Measurements from ENCODE around the gene SLC35D2.
"Not testable (repeated sequence)": the region's sequence is repeated elsewhere in the genome, so short reads cannot be mapped to it uniquely, and the experiment has no call there.

SLC35D2 gene

DNA sequence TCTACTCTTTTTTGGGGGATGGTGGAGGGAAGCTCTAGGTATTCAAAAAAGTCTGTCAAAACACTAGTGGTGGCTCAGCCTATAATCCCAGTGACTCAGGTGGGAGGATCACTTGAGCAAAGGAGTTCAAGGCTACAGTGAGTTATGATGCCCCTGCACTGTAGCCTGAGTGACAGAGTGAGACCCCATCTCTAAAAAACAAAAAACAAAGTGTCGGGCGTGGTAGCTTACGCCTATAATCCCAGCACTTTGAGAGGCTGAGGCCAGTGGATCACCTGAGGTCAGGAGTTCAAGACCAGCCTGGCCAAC lies 15.8 kb upstream of the SLC35D2 start:
- DNase-seq, result no peak

GRCh38 chr9:96398582-96399324 lies 15.2 kb upstream of the SLC35D2 start:
- no peak for DNase-seq

- DNase-seq, result no peak
Observed at GRCh38 chr9:96395964-96396363, 12.5 kb upstream of the SLC35D2 start.

DNA sequence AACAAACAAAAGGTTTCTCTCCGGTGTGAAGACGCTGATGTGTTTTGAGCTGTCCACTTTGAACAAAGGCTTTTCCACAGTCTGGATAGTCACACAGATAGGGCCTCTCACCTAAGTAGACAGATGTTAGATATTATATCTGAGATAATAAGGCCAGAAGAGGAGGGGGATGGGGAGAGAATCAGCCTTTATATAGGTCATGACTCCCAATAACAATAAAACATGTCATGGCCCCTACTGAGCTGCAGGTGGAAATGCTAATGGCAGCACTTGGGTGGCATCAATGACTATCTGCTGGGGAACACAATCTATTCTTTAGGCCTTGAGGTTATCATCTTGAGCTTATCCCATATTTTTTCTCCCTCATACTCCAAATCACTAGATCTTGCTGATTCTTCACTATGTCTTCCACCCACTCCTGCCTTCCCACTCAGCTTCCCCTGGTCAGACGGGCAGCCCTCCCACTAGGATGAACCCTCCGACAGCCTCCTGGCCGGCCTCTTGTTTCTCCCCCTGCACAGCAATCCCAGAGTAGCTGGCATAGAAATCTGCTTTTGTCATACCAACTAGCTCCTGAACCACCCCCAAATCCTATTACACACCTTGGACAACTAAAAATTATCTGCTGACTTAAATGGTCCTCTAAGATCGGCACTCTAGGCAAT lies 11.5 kb upstream of the SLC35D2 start:
- no peak for DNase-seq

DNA sequence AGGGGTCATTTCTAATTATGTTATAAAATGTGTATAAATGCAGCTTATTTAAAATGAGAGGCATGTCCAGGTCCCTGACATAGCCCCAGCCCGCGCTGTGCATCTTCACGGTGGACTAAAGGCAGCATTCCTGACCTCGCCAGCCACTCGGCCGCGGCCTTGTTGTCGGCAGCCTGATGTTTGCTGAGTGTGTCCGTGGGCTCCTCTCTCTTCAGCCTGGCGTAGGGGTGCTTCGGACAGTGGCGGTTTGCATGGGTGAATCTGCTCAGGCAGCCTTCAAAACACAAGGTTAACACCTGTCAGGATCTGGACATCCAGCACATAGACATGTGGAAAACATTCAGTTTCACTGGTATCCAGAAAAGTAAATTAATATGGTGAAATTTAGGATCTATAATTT lies 8.8 kb upstream of the SLC35D2 start:
- DNase-seq, result no peak

DNA sequence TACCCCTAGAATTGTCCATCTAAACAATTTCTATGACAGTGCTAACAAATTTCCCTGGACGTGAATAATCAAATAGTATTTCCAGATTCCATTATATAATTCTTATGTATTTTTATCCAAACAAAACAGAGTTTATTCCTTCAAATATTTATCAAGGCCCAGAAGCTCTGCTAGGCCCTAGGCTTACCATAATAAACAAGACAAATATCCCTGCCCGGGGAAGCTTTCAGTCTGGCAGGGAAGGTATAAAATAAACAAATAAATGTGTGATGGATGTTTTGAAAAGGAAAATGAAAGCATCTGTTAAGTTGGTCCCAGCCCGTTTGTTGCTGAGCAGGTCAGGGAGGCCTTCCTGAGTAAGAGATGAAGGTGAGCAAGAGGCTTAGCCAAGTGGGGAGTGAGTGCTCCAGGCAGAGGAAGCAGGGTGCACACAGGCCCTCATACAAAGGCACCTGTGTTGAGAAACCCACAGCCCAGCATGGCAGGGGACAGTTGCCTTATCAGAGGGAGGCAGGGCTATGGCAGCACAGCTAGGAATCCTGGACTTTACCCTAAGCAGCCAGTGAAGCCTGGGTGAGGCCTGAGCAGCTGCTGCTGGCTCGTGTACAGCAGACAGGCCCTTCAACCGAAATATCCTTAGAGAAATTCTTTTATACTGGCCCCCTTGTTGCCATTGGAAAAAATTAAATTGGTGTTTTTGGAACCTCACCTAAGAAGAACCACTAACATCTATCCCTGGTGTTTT lies 7.7 kb upstream of the SLC35D2 start:
- DNase-seq, result no peak

DNA sequence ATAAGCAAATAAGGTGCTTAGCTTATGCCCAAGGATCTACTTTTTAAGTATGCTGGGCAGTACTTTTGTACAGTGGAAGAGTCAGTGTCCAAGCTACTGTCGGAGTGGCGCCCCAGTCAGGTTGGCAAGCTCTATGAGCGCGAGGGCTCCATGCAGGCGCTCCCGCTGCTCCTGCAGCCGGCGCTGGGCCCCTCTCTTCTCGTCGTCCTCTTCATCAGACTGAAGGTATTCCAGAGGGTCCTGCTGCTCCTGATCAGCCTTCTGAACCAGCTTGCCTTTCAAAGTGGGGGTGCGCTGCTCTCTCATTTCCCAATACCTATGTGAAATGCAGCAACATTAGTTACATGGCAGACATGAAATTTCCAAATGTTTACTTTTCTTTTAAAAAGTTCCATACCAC lies 4.6 kb upstream of the SLC35D2 start:
- DNase-seq, result no peak

- no peak for DNase-seq
Observed at GRCh38 chr9:96386157-96386556, 2.6 kb upstream of the SLC35D2 start.

- no peak for DNase-seq
Observed at GRCh38 chr9:96382839-96383164, 709 bp downstream of the SLC35D2 start.

GRCh38 chr9:96382175-96382574 lies 1.3 kb downstream of the SLC35D2 start:
- DNase-seq, result no peak

- no peak for DNase-seq
Observed at GRCh38 chr9:96381696-96382095, 1.8 kb downstream of the SLC35D2 start.

- no peak for DNase-seq
Observed at GRCh38 chr9:96381125-96381524, 2.4 kb downstream of the SLC35D2 start.

- DNase-seq, result no peak
Observed at GRCh38 chr9:96379461-96379860, 4.0 kb downstream of the SLC35D2 start.

DNA sequence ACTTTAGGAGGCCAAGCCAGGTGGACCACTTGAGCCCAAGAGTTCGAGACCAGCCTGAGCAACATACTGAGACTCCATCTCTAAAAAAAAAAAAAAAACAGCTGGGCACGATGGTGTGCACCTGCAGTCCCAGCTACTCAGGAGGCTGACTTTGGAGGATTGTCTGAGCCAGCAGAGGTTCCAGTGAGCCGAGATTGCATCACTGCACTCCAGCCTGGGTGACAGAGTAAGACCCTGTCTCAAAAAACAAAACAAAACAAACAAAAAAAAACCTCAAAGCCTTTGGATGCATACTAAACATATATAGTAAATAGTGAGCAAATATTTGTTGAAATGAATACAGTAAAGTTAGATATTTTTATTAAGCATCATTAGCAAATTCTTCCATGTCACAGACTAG lies 5.3 kb downstream of the SLC35D2 start:
- DNase-seq, result no peak

- no peak for DNase-seq
Observed at GRCh38 chr9:96376891-96377874, 6.3 kb downstream of the SLC35D2 start.

- not testable (repeated sequence) for DNase-seq
Observed at GRCh38 chr9:96375507-96375906, 8.0 kb downstream of the SLC35D2 start.

GRCh38 chr9:96367943-96368342 lies 15.6 kb downstream of the SLC35D2 start:
- DNase-seq, result no peak

GRCh38 chr9:96363175-96363967 lies 20.1 kb downstream of the SLC35D2 start:
- no peak for DNase-seq

GRCh38 chr9:96362119-96362518 lies 21.4 kb downstream of the SLC35D2 start:
- not testable (repeated sequence) for DNase-seq

GRCh38 chr9:96361668-96362067 lies 21.8 kb downstream of the SLC35D2 start:
- no peak for DNase-seq

DNA sequence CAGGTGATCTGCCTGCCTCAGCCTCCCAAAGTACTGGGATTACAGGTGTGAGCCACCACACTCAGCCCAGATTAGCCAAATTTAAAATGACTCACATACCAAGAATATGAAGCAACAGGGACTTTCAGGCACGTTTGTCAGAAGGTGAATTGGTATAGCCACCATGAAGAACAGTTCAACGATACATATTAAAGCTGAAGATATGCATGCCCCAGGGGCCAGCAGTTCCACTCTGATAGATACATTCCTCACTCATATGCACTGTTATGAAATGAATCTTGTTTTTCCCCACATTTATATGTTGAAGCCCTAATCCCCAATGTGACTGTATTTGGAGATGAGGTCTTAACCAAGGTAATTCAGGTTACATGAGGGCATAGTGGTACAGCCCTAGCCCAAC lies 22.5 kb downstream of the SLC35D2 start:
- no peak for DNase-seq

DNA sequence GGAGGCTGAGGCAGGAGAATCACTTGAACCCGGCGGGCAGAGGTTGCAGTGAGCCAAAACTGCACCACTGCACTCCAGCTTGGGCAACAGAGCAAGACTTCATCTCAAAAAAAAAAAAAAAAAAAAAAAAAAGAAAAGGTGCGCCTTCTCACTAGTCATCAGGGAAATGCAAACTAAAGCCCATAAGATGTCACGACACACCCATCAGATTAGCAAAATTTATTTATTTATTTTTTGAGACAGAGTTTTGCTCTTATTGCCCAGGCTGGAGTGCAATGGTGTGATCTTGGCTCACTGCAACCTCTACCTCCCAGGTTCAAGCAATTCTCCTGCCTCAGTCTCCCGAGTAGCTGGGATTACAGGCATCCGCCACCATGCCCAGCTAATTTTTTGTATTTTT lies 23.0 kb downstream of the SLC35D2 start:
- not testable (repeated sequence) for DNase-seq

Measured in activated CD4-positive, alpha-beta T cell treated with anti-CD3 and anti-CD28 coated beads for 1 hour (primary cell).